ENCODE data around the gene MC5R.

DNA sequence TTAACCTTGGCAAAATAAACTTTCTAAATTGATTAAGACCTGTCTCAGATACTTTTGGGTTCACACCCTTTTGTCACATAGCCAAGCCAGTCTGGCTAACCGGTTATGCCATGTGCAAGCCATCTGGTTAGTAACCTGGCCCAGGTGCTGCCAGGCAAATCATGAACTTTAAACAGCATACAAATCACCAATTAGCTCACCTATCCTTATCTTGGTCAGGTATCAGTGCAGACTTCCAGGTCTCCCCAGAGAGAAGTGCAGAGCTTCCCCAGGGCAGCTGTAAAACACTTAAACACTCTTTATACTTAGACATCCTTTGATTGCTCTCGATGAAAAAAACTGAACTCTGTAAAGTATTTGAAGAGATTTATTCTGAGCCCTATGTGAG is 14.9 kb upstream of the MC5R start:
- TF ChIP-seq SP1 (IDR thresholded peaks at IDR 0.05) (no peak), RXRA (IDR thresholded peaks at IDR 0.05) (no peak), RAD21 (IDR thresholded peaks at IDR 0.05) (no peak), EGR1 (IDR thresholded peaks at IDR 0.05; ENCODE audit: low read depth in 2 of 2) (no peak), FOXA1 (IDR thresholded peaks at IDR 0.05) (no peak), TAF1 (conservative IDR thresholded peaks at IDR 0.05) (no peak), GABPA (IDR thresholded peaks at IDR 0.05 in 1 of 2, conservative IDR thresholded peaks at IDR 0.05 in 1 of 2) (no peak)
- TF ChIP-seq, protein P1, sequence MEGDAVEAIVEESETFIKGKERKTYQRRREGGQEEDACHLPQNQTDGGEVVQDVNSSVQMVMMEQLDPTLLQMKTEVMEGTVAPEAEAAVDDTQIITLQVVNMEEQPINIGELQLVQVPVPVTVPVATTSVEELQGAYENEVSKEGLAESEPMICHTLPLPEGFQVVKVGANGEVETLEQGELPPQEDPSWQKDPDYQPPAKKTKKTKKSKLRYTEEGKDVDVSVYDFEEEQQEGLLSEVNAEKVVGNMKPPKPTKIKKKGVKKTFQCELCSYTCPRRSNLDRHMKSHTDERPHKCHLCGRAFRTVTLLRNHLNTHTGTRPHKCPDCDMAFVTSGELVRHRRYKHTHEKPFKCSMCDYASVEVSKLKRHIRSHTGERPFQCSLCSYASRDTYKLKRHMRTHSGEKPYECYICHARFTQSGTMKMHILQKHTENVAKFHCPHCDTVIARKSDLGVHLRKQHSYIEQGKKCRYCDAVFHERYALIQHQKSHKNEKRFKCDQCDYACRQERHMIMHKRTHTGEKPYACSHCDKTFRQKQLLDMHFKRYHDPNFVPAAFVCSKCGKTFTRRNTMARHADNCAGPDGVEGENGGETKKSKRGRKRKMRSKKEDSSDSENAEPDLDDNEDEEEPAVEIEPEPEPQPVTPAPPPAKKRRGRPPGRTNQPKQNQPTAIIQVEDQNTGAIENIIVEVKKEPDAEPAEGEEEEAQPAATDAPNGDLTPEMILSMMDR (IDR thresholded peaks at IDR 0.05; ENCODE audit: low read depth, low read length, missing input control), result no peak
- TF ChIP-seq, protein P2, sequence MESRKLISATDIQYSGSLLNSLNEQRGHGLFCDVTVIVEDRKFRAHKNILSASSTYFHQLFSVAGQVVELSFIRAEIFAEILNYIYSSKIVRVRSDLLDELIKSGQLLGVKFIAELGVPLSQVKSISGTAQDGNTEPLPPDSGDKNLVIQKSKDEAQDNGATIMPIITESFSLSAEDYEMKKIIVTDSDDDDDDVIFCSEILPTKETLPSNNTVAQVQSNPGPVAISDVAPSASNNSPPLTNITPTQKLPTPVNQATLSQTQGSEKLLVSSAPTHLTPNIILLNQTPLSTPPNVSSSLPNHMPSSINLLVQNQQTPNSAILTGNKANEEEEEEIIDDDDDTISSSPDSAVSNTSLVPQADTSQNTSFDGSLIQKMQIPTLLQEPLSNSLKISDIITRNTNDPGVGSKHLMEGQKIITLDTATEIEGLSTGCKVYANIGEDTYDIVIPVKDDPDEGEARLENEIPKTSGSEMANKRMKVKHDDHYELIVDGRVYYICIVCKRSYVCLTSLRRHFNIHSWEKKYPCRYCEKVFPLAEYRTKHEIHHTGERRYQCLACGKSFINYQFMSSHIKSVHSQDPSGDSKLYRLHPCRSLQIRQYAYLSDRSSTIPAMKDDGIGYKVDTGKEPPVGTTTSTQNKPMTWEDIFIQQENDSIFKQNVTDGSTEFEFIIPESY (IDR thresholded peaks at IDR 0.05), result no peak
- TF ChIP-seq, protein P3, sequence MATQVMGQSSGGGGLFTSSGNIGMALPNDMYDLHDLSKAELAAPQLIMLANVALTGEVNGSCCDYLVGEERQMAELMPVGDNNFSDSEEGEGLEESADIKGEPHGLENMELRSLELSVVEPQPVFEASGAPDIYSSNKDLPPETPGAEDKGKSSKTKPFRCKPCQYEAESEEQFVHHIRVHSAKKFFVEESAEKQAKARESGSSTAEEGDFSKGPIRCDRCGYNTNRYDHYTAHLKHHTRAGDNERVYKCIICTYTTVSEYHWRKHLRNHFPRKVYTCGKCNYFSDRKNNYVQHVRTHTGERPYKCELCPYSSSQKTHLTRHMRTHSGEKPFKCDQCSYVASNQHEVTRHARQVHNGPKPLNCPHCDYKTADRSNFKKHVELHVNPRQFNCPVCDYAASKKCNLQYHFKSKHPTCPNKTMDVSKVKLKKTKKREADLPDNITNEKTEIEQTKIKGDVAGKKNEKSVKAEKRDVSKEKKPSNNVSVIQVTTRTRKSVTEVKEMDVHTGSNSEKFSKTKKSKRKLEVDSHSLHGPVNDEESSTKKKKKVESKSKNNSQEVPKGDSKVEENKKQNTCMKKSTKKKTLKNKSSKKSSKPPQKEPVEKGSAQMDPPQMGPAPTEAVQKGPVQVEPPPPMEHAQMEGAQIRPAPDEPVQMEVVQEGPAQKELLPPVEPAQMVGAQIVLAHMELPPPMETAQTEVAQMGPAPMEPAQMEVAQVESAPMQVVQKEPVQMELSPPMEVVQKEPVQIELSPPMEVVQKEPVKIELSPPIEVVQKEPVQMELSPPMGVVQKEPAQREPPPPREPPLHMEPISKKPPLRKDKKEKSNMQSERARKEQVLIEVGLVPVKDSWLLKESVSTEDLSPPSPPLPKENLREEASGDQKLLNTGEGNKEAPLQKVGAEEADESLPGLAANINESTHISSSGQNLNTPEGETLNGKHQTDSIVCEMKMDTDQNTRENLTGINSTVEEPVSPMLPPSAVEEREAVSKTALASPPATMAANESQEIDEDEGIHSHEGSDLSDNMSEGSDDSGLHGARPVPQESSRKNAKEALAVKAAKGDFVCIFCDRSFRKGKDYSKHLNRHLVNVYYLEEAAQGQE (IDR thresholded peaks at IDR 0.05), result no peak
- TF ChIP-seq, protein P4, sequence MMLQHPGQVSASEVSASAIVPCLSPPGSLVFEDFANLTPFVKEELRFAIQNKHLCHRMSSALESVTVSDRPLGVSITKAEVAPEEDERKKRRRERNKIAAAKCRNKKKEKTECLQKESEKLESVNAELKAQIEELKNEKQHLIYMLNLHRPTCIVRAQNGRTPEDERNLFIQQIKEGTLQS (IDR thresholded peaks at IDR 0.05), result no peak
- TF ChIP-seq, protein P5, sequence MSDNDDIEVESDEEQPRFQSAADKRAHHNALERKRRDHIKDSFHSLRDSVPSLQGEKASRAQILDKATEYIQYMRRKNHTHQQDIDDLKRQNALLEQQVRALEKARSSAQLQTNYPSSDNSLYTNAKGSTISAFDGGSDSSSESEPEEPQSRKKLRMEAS (IDR thresholded peaks at IDR 0.05), result no peak
